Measurements from ENCODE around the gene GPRC5B. TPM values are rescaled to one million over a fixed set of nuclear protein-coding genes. Genes with fewer than 3 reads are reported as not detected.

The GPRC5B gene
- total RNA-seq, 4 donors from 2014 or later: 14.1 to 29.4 (median 21.4) TPM

DNA sequence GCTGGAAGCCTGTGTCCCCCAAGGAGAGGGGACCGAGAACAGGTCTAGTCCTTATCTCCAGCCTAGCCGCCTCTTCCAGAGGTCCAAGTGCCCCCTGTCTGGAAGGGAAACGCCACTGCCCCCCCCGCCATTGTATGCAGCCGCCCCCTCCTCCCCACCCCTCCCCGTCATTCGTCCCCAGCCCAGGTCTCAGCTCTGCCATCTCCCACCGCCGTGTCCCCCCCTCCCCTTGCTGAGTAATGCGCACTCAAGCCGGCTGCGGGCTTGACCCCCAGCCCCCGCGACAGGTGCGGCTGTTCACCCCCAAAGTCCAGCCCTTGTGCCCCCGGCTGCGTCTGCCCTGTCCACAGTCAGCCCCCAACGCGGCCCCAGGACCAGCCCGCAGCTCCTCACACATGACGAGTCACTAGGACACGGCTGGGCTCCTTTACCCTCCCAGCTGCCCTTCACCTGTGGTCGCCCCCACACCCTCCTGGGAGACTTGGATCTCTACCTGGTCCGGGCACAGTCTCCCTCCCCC, 622 bp downstream of the GPRC5B start:
- H3K27ac ChIP-seq (replicated peaks in 1 of 4): peak overlapping the region; percentile 60 to 73 (median 65)
- DNase-seq (ENCODE audit: extremely low spot score): no peak
- intact Hi-C loops (cut with DNase I): no loop called here
- no peak for TF ChIP-seq EP300 (IDR thresholded peaks at IDR 0.05)
- TF ChIP-seq POLR2AphosphoS5 (IDR thresholded peaks at IDR 0.05): no peak
- TF ChIP-seq, protein P1, sequence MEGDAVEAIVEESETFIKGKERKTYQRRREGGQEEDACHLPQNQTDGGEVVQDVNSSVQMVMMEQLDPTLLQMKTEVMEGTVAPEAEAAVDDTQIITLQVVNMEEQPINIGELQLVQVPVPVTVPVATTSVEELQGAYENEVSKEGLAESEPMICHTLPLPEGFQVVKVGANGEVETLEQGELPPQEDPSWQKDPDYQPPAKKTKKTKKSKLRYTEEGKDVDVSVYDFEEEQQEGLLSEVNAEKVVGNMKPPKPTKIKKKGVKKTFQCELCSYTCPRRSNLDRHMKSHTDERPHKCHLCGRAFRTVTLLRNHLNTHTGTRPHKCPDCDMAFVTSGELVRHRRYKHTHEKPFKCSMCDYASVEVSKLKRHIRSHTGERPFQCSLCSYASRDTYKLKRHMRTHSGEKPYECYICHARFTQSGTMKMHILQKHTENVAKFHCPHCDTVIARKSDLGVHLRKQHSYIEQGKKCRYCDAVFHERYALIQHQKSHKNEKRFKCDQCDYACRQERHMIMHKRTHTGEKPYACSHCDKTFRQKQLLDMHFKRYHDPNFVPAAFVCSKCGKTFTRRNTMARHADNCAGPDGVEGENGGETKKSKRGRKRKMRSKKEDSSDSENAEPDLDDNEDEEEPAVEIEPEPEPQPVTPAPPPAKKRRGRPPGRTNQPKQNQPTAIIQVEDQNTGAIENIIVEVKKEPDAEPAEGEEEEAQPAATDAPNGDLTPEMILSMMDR (IDR thresholded peaks at IDR 0.05): no peak
- no peak for TF ChIP-seq POLR2A (IDR thresholded peaks at IDR 0.05; ENCODE audit: low read depth)
- no peaks in the 10 kb centered on the region for H3K9me3 ChIP-seq
- H3K4me1 ChIP-seq: peaks cover 20 to 43% (median 39%) of the 10 kb centered on the region in 4 donors
- peak overlapping the region; percentile 65 to 85 (median 68) for H3K4me3 ChIP-seq
- WGBS: 0% methylated on average over 7 of the region's 24 CpGs
- H3K27me3 ChIP-seq: peaks cover 0 to 32% (median 3%) of the 10 kb centered on the region in 4 donors
- H3K36me3 ChIP-seq: peaks cover 0 to 14% (median 0%) of the 10 kb centered on the region in 4 donors

DNA sequence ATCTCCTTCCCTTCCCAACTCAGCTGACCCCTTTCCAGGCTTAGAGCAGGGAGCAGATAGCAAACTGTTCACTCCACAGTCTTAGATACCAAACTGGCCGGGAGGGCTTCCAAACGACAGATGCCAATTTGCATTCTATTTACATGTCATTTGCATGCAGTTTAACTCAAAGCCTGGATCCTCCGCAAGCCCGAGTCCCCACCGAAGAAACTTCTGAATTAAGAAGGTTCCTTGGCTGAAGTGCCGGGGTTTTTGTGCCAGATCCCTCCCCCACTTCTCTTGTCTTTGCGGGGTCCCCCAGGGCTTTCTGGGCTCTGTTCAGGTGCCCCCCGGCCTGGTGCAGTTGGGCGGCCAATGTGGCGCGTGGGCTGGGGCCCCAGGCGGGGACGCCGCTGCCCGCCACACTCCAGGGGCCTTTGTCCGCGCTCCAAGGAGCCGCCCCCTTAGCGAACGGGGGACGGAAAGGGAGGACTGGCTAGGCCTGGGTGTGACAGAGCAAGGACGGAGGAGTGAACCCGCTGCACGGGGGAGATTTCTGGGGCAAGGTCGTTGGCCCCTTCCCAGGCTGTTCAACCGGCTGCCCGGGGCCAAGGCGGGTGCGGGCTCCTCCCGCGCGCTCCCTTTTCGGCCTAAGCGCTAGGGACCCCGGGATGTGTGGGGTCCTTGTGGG, 1.2 kb downstream of the GPRC5B start:
- Histone ChIP-seq H3K27ac (replicated peaks in 1 of 4) (peak overlapping the region; percentile 60 to 73 (median 65)), H3K9me3 (no peaks in the 10 kb centered on the region), H3K27me3 (peaks cover 0 to 32% (median 3%) of the 10 kb centered on the region in 4 donors), H3K36me3 (peaks cover 0 to 14% (median 0%) of the 10 kb centered on the region in 4 donors), H3K4me3 (peak overlapping the region; percentile 65 to 85 (median 68)), H3K4me1 (peaks cover 26 to 43% (median 40%) of the 10 kb centered on the region in 4 donors)
- DNase-seq (ENCODE audit: extremely low spot score): no peak
- WGBS: 14% methylated on average over 14 of the region's 35 CpGs
- no peak for TF ChIP-seq EP300 (IDR thresholded peaks at IDR 0.05)
- no peak for TF ChIP-seq POLR2A (IDR thresholded peaks at IDR 0.05; ENCODE audit: low read depth)
- no peak for TF ChIP-seq POLR2AphosphoS5 (IDR thresholded peaks at IDR 0.05)
- TF ChIP-seq, protein P1 (IDR thresholded peaks at IDR 0.05): no peak
- intact Hi-C loops (cut with DNase I): no loop called here

DNA sequence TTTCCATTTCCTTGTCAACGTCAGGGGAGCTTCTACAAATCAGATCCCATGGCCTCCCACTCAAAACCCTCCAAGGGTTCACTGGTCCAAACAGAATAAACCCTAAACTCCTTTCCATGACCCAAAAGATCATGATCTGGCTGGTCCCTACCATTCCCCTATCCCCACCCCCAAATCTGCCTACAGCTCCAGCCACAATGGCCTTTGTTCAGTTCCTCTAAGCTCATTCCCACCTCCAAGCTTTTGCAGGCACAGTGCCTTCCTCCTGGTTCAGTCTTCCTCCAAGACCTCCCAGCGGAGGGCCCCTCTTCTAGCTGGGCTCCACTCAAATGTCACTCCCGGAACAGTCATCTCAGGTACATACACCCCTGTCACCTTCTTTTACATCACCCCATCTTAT, 2.0 kb downstream of the GPRC5B start:
- Histone ChIP-seq H3K4me1 (peaks cover 33 to 43% (median 40%) of the 10 kb centered on the region in 4 donors), H3K27ac (replicated peaks in 1 of 4) (peak overlapping the region; percentile 60 to 73 (median 65)), H3K27me3 (peaks cover 0 to 32% (median 3%) of the 10 kb centered on the region in 4 donors), H3K9me3 (no peaks in the 10 kb centered on the region), H3K36me3 (peaks cover 0 to 14% (median 0%) of the 10 kb centered on the region in 4 donors), H3K4me3 (peak overlapping the region; percentile 65 to 85 (median 68))
- TF ChIP-seq POLR2A (IDR thresholded peaks at IDR 0.05; ENCODE audit: low read depth): no peak
- no peak for TF ChIP-seq POLR2AphosphoS5 (IDR thresholded peaks at IDR 0.05)
- TF ChIP-seq EP300 (IDR thresholded peaks at IDR 0.05): no peak
- TF ChIP-seq, protein P1 (IDR thresholded peaks at IDR 0.05): no peak
- DNase-seq (ENCODE audit: extremely low spot score): no peak
- intact Hi-C loops (cut with DNase I): no loop called here
- 79% methylated on average over 2 of the region's 3 CpGs for WGBS

DNA sequence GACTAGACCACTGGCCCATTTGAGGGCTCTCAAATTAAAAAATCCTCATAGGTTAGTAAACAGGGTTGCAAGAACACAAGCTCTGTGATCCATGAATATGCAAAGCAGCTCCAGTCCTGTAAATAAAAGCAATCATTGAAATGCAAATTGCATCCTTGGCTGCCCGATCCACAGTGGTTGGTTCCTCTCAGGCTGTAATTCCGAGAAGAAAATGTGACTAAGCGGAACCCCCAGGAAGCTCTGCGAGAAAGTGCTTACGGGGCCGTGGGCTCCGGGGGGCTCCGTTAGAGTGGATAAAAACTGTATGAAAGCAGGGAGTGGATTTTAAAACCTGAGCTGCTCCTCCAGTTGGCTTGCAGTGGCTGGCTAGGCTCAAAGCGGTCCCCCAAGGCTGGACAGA, 2.5 kb downstream of the GPRC5B start:
- intact Hi-C loops (cut with DNase I): no loop called here
- Histone ChIP-seq H3K27ac (replicated peaks in 1 of 4) (peak overlapping the region; percentile 31 to 73 (median 62)), H3K36me3 (peaks cover 0 to 14% (median 0%) of the 10 kb centered on the region in 4 donors), H3K27me3 (peaks cover 0 to 32% (median 3%) of the 10 kb centered on the region in 4 donors), H3K9me3 (no peaks in the 10 kb centered on the region), H3K4me1 (peaks cover 37 to 45% (median 41%) of the 10 kb centered on the region in 4 donors), H3K4me3 (peak overlapping the region; percentile 65 to 85 (median 68))
- no peak for DNase-seq (ENCODE audit: extremely low spot score)
- 73% methylated on average over 8 of the region's 9 CpGs for WGBS
- TF ChIP-seq, protein P1 (IDR thresholded peaks at IDR 0.05): no peak
- TF ChIP-seq EP300 (IDR thresholded peaks at IDR 0.05) (no peak), POLR2A (IDR thresholded peaks at IDR 0.05; ENCODE audit: low read depth) (no peak), POLR2AphosphoS5 (IDR thresholded peaks at IDR 0.05) (no peak)
